GM23338 (cell line): Measurements from ENCODE around the gene CT45A3. TPM values are rescaled to one million over a fixed set of nuclear protein-coding genes. Genes with fewer than 3 reads are reported as not detected.
A peak's percentile ranks its signal among the peaks of the same experiment; 100 is the strongest.

Source experiments
- CREB1 ChIP-seq: fragments of 250-450 bp; sonication (Bioruptor Pico); IDR thresholded peaks from 2 replicates; pipeline ENCODE4 v1.5.0; 2020; ENCODE audit warnings: low read depth, mild to moderate bottlenecking, moderate library complexity
- ETS1 ChIP-seq: IDR thresholded peaks from 2 replicates; pipeline ENCODE4 v1.6.1; 2016; ENCODE audit warnings: antibody characterized with exemption
- EZH2 ChIP-seq: fragments of 200-600 bp; sonication (generic); IDR thresholded peaks from one replicate; pipeline ENCODE4 v1.8.0; 2017; ENCODE audit warnings: antibody characterized with exemption, mild to moderate bottlenecking, low read depth; ENCODE audit not compliant: unreplicated experiment
- POLR2AphosphoS5 ChIP-seq: IDR thresholded peaks from 2 replicates; pipeline ENCODE4 v1.6.1; 2016; ENCODE audit warnings: antibody characterized with exemption, low read depth
- REST ChIP-seq: IDR thresholded peaks from one replicate; pipeline ENCODE4 v1.6.1; 2018; ENCODE audit warnings: antibody characterized with exemption; ENCODE audit not compliant: unreplicated experiment
- STAT1 ChIP-seq: IDR thresholded peaks from one replicate; pipeline ENCODE4 v1.6.1; 2016; ENCODE audit warnings: antibody characterized with exemption; ENCODE audit not compliant: unreplicated experiment
- ZNF462 ChIP-seq: fragments of 250-450 bp; sonication (Bioruptor Pico); IDR thresholded peaks from 2 replicates; pipeline ENCODE4 v1.5.0; 2020; ENCODE audit warnings: mild to moderate bottlenecking, moderate library complexity
- polyA plus RNA-seq: library from polyadenylated mRNA; unstranded; fragments of >200 nt; fragmentation: Nextera tagmentation; extraction: Ambion mirVana; gene quantifications from 2 replicates; pipeline ENCODE4 v1.2.1, GENCODE V29; 2016
- total RNA-seq: library from RNA; depleted of rRNA; stranded (reverse); fragments of >200 nt; shearing (Covaris generic); gene quantifications from 2 replicates; pipeline ENCODE4 v1.2.3, GENCODE V29; 2014

Gene CT45A3
- total and polyA plus RNA-seq, 2 experiments from 2014 or later: not detected

- TF ChIP-seq ZNF462 (0 out of 2 replicates have a peak, but pooled peaks have one; percentile 46), ETS1 (no peak), CREB1 (CRISPR knock-in tag) (no peak), REST (no peak), STAT1 (no peak), POLR2AphosphoS5 (no peak), EZH2 (no peak)
Measured at GRCh38 chrX:135740681-135741149, 27.3 kb downstream of the CT45A3 start (continued).
